DOHH2 (cell line): ENCODE measurements around the gene RTP2.

Source experiments
- CTCF ChIP-seq: fragments of 200-600 bp; sonication (generic); IDR thresholded peaks from one replicate; pipeline ENCODE4 v1.5.1; 2014; ENCODE audit warnings: antibody characterized with exemption, mild to moderate bottlenecking, low read depth, low read length; ENCODE audit not compliant: poor library complexity, severe bottlenecking
- EZH2phosphoT487 ChIP-seq: fragments of 200-600 bp; sonication (generic); IDR thresholded peaks from 2 replicates; pipeline ENCODE4 v1.6.1; 2017; ENCODE audit warnings: borderline replicate concordance, mild to moderate bottlenecking, antibody characterized with exemption, low read length, moderate library complexity, mixed read lengths

GRCh38 chr3:187677604-187678003 lies 24.8 kb downstream of the RTP2 start:
- no peak for TF ChIP-seq CTCF
- TF ChIP-seq EZH2phosphoT487: no peak
